Measurements from ENCODE around the gene BRCA2. TPM values are rescaled to one million over a fixed set of nuclear protein-coding genes. Genes with fewer than 3 reads are reported as not detected.
"Not testable (repeated sequence)": the region's sequence is repeated elsewhere in the genome, so short reads cannot be mapped to it uniquely, and the experiment has no call there.

The BRCA2 gene
- total and polyA plus RNA-seq, 9 of the 15 experiments (the other 6 are each of a cell fraction or from before 2014, with no cell fraction given), result 4.1 to 17.3 (median 5.8) TPM

GRCh38 chr13:32355935-32356334 is 40.6 kb downstream of the BRCA2 start:
- H3K79me2 ChIP-seq (ENCODE audit: control insufficient read depth, insufficient read depth, low read length); H3K27ac ChIP-seq (ENCODE audit: extremely low read depth, low read depth, low read length); H3K9me3 ChIP-seq (replicated peaks; ENCODE audit: control insufficient read depth, insufficient read depth, low read depth, low read length); in situ Hi-C loops (cut with MboI); FAIRE-seq; H3K4me1 ChIP-seq (replicated peaks in 1 of 2; ENCODE audit: control insufficient read depth in 2 of 2, insufficient read depth in 2 of 2, low read length in 2 of 2); H3K9me1 ChIP-seq (ENCODE audit: control insufficient read depth, insufficient read depth, low read length); H3K4me3 ChIP-seq; BruUV-seq (replicated peaks); DNase-seq (ENCODE audit: extremely low read depth in 1 of 4, low spot score in 3 of 4); H3K27me3 ChIP-seq (ENCODE audit: control insufficient read depth in 2 of 2, insufficient read depth in 2 of 2, low read length in 2 of 2); CTCF ChIA-PET (ENCODE audit: low intra/inter-chr PET ratio); intact Hi-C loops (cut with micrococcal nuclease); H3K9ac ChIP-seq (ENCODE audit: insufficient read depth in 1 of 2, low read depth in 2 of 2, low read length in 2 of 2); H4K20me1 ChIP-seq (replicated peaks; ENCODE audit: control insufficient read depth, insufficient read depth, low read length); POLR2A ChIA-PET; H3K4me2 ChIP-seq (ENCODE audit: insufficient read depth, low read length); H2AFZ ChIP-seq (ENCODE audit: low read depth, low read length); ATAC-seq: not testable (repeated sequence)
- H3K36me3 ChIP-seq (ENCODE audit: control insufficient read depth, insufficient read depth, low read length), result peaks cover 25% of the 10 kb centered on the region; the same call in 2 of the 3 replicates
- WGBS (ENCODE audit: insufficient coverage, low coverage, missing lambda C conversion rate), result 96% methylated on average over 3 of the region's 8 CpGs

- Histone ChIP-seq H3K79me2 (ENCODE audit: control insufficient read depth, insufficient read depth, low read length) (no peaks in the 10 kb centered on the region), H3K27ac (ENCODE audit: extremely low read depth, low read depth, low read length) (no peak overlapping the region), H2AFZ (ENCODE audit: low read depth, low read length) (no peak overlapping the region), H3K9me3 (replicated peaks; ENCODE audit: control insufficient read depth, insufficient read depth, low read depth, low read length) (no peaks in the 10 kb centered on the region), H3K4me2 (ENCODE audit: insufficient read depth, low read length) (no peak overlapping the region), H4K20me1 (replicated peaks; ENCODE audit: control insufficient read depth, insufficient read depth, low read length) (no peaks in the 10 kb centered on the region), H3K27me3 (ENCODE audit: control insufficient read depth in 2 of 2, insufficient read depth in 2 of 2, low read length in 2 of 2) (no peaks in the 10 kb centered on the region), H3K9me1 (ENCODE audit: control insufficient read depth, insufficient read depth, low read length) (no peaks in the 10 kb centered on the region), H3K4me1 (replicated peaks in 1 of 2; ENCODE audit: control insufficient read depth in 2 of 2, insufficient read depth in 2 of 2, low read length in 2 of 2) (no peaks in the 10 kb centered on the region), H3K9ac (ENCODE audit: insufficient read depth in 1 of 2, low read depth in 2 of 2, low read length in 2 of 2) (no peak overlapping the region), H3K36me3 (ENCODE audit: control insufficient read depth, insufficient read depth, low read length) (peaks cover 9% of the 10 kb centered on the region; the same call in 1 of the 3 replicates), H3K4me3 (no peak overlapping the region)
- BruUV-seq (replicated peaks), result no TSS peak
- FAIRE-seq, result no peak
- ChIA-PET CTCF (ENCODE audit: low intra/inter-chr PET ratio) (no interaction called here), POLR2A (interaction anchor here (0.6 kb wide), 1 partner anchor 46 kb away, joined by 3 read pairs; no protein-coding TSS in a partner anchor)
- DNase-seq (ENCODE audit: extremely low read depth in 1 of 4, low spot score in 3 of 4), result no peak
- TF ChIP-seq CEBPG (CRISPR knock-in tag; IDR thresholded peaks at IDR 0.05) (no peak), CEBPG (tag; conservative IDR thresholded peaks at IDR 0.05 in 1 of 2, IDR thresholded peaks at IDR 0.05 in 1 of 2) (0 out of 4 replicates have a peak, but pooled peaks of 1 of the 2 experiments have one; percentile 19), CEBPB (tag; IDR thresholded peaks at IDR 0.05) (peak; percentile 60), SMARCE1 (IDR thresholded peaks at IDR 0.05) (no peak), ERF (CRISPR knock-in tag; IDR thresholded peaks at IDR 0.05) (no peak), CREB5 (CRISPR knock-in tag; IDR thresholded peaks at IDR 0.05) (no peak), MTF1 (CRISPR knock-in tag; IDR thresholded peaks at IDR 0.05; ENCODE audit: borderline replicate concordance) (no peak)
- no peak for ATAC-seq
- in situ Hi-C loops (cut with MboI), result no loop called here
- intact Hi-C loops (cut with micrococcal nuclease), result no loop called here
- WGBS (ENCODE audit: insufficient coverage, low coverage, missing lambda C conversion rate), result 95% methylated on average over 2 of the region's 2 CpGs
Measured at GRCh38 chr13:32362574-32362973, 47.3 kb downstream of the BRCA2 start.
